HG02943 (cell line): ENCODE results near the gene RBKS.
"Not testable (repeated sequence)": the region's sequence is repeated elsewhere in the genome, so short reads cannot be mapped to it uniquely, and the experiment has no call there.

Experiments
- ATAC-seq: cut with Tn5 transposase; IDR thresholded peaks from one replicate; pipeline ENCODE4 v1.9.1; 2021; ENCODE audit warnings: mild to moderate bottlenecking, low read depth, moderate library complexity; ENCODE audit not compliant: unreplicated experiment

RBKS gene

DNA sequence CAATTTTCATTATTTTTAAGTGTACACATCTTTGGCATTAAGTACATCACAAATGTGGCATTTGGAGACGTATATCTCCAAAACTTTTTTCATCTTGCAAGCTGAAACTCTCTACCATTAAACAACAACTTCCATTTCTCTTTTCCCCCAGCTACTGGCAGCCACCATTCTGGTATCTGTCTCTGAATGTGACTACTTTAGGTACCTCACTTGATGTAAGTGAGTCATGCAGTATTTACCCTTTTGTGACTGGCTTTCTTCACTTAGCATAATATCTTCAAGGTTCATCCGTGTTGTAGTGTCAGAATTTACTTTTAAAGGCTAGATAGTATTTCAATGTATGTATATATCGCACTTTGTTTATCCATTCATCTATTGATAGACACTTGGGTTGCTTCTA, 17.4 kb upstream of the RBKS start:
- no peak for ATAC-seq

- no peak for ATAC-seq
Measured at GRCh38 chr2:27906074-27906473, 15.9 kb upstream of the RBKS start.

- ATAC-seq = no peak
Measured at GRCh38 chr2:27904405-27904665, 14.1 kb upstream of the RBKS start.

- no peak for ATAC-seq
Measured at GRCh38 chr2:27903649-27904404, 13.6 kb upstream of the RBKS start.

- ATAC-seq = no peak
Measured at GRCh38 chr2:27903018-27903417, 12.8 kb upstream of the RBKS start.

GRCh38 chr2:27902098-27902497, 11.9 kb upstream of the RBKS start:
- ATAC-seq = no peak

- ATAC-seq = no peak
Measured at GRCh38 chr2:27901234-27901633, 11.0 kb upstream of the RBKS start.

GRCh38 chr2:27897717-27898116, 7.5 kb upstream of the RBKS start:
- ATAC-seq = no peak

- no peak for ATAC-seq
Measured at GRCh38 chr2:27893006-27893405, 2.8 kb upstream of the RBKS start.

GRCh38 chr2:27891673-27892105, 1.5 kb upstream of the RBKS start:
- no peak for ATAC-seq

DNA sequence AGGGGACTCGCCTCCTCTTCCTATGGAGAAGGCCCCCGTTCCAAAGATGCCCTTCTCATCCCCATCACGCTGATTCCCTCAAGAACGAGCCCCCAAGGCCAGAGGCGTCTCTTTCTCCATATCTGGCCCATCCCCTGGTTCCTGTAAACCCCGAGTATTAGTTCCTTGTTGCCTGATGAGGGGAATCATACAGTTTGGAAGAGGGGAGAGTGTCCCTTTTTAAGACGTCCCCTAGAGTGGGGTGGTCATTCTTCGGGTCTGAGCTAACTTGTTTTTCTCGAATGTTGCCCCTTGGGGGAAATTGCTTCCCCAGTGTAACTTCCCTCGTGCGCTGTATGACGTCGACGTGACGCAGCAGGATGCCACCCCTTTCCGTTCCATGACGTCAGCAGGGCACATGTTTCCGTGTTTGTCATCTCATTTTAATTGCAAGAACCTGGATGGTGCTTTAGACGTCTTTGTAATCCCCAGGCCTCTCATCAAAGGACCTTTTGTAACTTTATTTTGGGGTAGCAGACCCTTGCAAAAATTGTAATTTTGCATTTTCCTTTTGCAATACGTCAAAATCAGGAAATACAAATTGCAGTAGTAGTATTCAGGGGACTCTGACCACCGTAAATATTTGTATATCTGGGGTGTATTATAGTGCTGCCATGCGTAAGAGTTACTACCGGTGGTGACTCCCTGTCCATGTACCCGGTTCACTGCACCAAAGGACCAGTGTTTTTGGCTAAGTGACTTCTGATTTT, 911 bp upstream of the RBKS start:
- peak; percentile 23 for ATAC-seq

- ATAC-seq = no peak
Measured at GRCh38 chr2:27889774-27890145, 427 bp downstream of the RBKS start.

DNA sequence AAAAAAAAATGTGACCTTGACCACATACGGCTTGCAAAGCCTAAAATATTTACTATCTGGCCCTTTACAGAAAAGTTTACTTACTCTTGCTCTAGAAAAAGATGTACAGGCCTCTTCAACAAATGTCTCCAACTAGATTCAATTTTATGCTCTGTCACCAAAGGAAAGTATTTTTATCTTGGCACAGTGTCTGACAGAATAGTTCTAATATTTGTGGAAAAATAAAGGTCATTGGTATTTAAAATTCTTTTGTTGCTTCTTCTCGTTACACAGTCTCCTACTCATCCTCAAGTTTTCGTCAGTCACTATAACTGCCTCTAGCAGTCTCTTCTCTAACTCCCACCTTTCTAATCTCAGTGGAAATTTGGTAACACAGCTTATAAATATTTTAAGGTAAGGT, 1.4 kb downstream of the RBKS start:
- ATAC-seq = no peak

- ATAC-seq = no peak
Measured at GRCh38 chr2:27887830-27888229, 2.4 kb downstream of the RBKS start.

- no peak for ATAC-seq
Measured at GRCh38 chr2:27887111-27887510, 3.1 kb downstream of the RBKS start.

GRCh38 chr2:27886322-27886721, 3.9 kb downstream of the RBKS start:
- ATAC-seq = no peak

DNA sequence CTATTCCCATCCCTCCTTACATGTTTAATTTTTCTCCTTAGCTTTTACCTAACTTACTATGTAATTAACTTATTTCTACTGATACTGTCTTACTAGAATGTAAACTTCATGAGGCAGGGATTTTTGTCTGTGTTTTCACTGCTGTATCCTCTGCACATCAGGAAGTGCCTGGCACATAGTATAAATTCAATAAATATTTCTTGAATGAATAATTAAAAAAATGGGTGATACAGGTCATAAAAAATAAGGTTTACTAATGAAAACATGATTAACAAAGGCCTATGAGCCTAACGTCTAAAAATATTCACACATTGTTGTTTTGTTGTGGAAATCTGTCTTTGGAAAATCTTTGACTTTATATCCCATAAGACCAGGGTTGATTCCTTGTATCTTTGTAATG, 4.5 kb downstream of the RBKS start:
- ATAC-seq = no peak

GRCh38 chr2:27885234-27885633, 5.0 kb downstream of the RBKS start:
- ATAC-seq = no peak

- ATAC-seq = no peak
Measured at GRCh38 chr2:27884601-27885000, 5.6 kb downstream of the RBKS start.

DNA sequence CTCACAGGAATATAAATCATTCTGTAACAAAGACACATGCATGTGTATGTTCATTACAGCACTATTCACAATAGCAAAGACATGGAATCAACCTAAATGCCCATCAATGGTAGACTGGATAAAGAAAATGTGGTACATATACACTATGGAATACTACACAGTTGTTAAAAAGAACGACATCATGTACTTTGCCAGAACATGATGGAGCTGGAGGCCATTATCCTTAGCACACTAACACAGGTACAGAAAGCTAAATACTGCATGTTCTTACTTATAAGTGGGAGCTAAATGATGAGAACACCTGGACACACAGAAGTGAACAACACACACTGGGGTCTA, 7.6 kb downstream of the RBKS start:
- ATAC-seq = not testable (repeated sequence)

DNA sequence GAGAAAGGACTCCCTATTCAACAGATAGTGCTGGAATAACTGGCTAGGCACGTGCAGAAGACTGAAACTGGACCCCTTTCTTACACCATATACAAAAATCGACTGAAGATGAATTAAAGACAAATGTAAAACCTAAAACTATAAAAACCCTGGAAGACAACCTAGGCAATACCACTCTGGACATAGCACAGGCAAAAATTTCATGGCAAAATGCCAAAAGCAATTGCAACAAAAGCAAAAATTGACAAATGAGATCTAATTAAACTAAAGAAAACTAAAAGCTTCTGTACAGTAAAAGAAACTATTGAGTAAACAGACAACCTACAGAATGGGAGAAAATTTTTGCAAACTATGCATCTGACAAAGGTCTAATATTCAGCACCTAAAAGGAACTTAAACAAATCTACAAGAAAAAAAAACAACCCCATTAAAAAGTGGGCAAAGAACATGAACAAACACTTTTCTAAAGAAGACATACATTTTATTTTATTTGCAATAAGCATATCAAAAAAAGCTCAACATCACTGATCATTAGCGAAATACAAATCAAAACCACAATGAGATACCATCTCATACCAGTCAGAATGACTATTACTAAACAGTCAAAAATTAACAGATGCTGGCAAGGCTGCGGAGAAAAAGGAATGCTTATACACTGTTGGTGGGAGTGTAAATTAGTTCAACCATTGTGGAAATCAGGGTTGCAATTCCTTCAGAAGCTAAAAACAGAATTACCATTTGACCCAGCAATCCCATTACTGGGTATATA, 8.2 kb downstream of the RBKS start:
- not testable (repeated sequence) for ATAC-seq

DNA sequence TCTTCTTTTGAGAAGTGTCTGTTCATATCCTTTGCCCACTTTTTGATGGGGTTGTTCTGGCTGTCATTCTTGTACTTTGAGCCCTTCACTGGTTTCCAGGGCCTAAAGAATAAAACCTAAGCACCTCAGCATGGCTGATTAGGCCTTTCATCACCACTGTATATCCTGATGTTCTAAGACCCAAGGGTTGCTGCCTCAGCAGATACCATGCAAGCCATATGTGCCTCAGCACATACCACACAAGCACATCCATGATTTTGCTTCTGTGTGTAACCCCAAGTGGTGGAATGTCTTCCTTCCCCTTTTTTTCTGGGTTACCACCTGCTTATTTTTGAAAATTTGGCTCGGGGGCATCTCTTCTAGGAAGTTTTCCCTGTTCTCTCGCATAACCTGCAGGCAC, 11.4 kb downstream of the RBKS start:
- no peak for ATAC-seq
